Measurements from ENCODE around the gene SLC44A5.

Gene SLC44A5

GRCh38 chr1:75539230-75540116, 71.4 kb downstream of the SLC44A5 start:
- Histone ChIP-seq H3K27me3 (ENCODE audit: low read depth, low read length) (no peaks in the 10 kb centered on the region), H3K4me1 (ENCODE audit: low read length) (no peaks in the 10 kb centered on the region), H3K9me3 (ENCODE audit: insufficient read depth, low read length) (no peaks in the 10 kb centered on the region), H3K4me2 (ENCODE audit: low read length) (no peak overlapping the region), H4K20me1 (ENCODE audit: insufficient read depth, low read length) (no peaks in the 10 kb centered on the region), H3K79me2 (ENCODE audit: low read length) (no peaks in the 10 kb centered on the region), H3K27ac (ENCODE audit: low read length) (no peak overlapping the region), H3K9ac (ENCODE audit: low read length) (no peak overlapping the region), H3K36me3 (replicated peaks; ENCODE audit: low read depth, low read length) (no peaks in the 10 kb centered on the region), H3K4me3 (ENCODE audit: low read length) (no peak overlapping the region), H2AFZ (ENCODE audit: low read depth, low read length) (no peak overlapping the region)
- TF ChIP-seq EZH2phosphoT487 (IDR thresholded peaks at IDR 0.05; ENCODE audit: low read depth) (no peak), CTCF (IDR thresholded peaks at IDR 0.05; ENCODE audit: low read depth, low read length) (no peak)

- Histone ChIP-seq H3K79me2 (ENCODE audit: low read length) (no peaks in the 10 kb centered on the region), H3K27me3 (ENCODE audit: low read depth, low read length) (no peaks in the 10 kb centered on the region), H3K4me1 (ENCODE audit: low read length) (no peaks in the 10 kb centered on the region), H2AFZ (ENCODE audit: low read depth, low read length) (no peak overlapping the region), H3K27ac (ENCODE audit: low read length) (no peak overlapping the region), H3K9me3 (ENCODE audit: insufficient read depth, low read length) (no peaks in the 10 kb centered on the region), H3K4me2 (ENCODE audit: low read length) (no peak overlapping the region), H3K4me3 (ENCODE audit: low read length) (no peak overlapping the region), H4K20me1 (ENCODE audit: insufficient read depth, low read length) (no peaks in the 10 kb centered on the region), H3K9ac (ENCODE audit: low read length) (no peak overlapping the region), H3K36me3 (replicated peaks; ENCODE audit: low read depth, low read length) (no peaks in the 10 kb centered on the region)
- TF ChIP-seq CTCF (IDR thresholded peaks at IDR 0.05; ENCODE audit: low read depth, low read length): no peak
- TF ChIP-seq EZH2phosphoT487 (IDR thresholded peaks at IDR 0.05; ENCODE audit: low read depth): no peak
These were observed 77.8 kb downstream of the SLC44A5 start for GRCh38 chr1:75533085-75533484.

GRCh38 chr1:75531570-75531969, 79.3 kb downstream of the SLC44A5 start:
- Histone ChIP-seq H4K20me1 (ENCODE audit: insufficient read depth, low read length) (no peaks in the 10 kb centered on the region), H3K79me2 (ENCODE audit: low read length) (no peaks in the 10 kb centered on the region), H3K27ac (ENCODE audit: low read length) (no peak overlapping the region), H3K4me1 (ENCODE audit: low read length) (no peaks in the 10 kb centered on the region), H3K9me3 (ENCODE audit: insufficient read depth, low read length) (no peaks in the 10 kb centered on the region), H2AFZ (ENCODE audit: low read depth, low read length) (no peak overlapping the region), H3K4me2 (ENCODE audit: low read length) (no peak overlapping the region), H3K27me3 (ENCODE audit: low read depth, low read length) (no peaks in the 10 kb centered on the region), H3K4me3 (ENCODE audit: low read length) (no peak overlapping the region), H3K36me3 (replicated peaks; ENCODE audit: low read depth, low read length) (no peaks in the 10 kb centered on the region), H3K9ac (ENCODE audit: low read length) (no peak overlapping the region)
- TF ChIP-seq CTCF (IDR thresholded peaks at IDR 0.05; ENCODE audit: low read depth, low read length) (no peak), EZH2phosphoT487 (IDR thresholded peaks at IDR 0.05; ENCODE audit: low read depth) (no peak)

GRCh38 chr1:75529488-75529887, 81.4 kb downstream of the SLC44A5 start:
- no peak for TF ChIP-seq CTCF (IDR thresholded peaks at IDR 0.05; ENCODE audit: low read depth, low read length)
- no peak for TF ChIP-seq EZH2phosphoT487 (IDR thresholded peaks at IDR 0.05; ENCODE audit: low read depth)
- H3K4me1 ChIP-seq (ENCODE audit: low read length): no peaks in the 10 kb centered on the region
- no peaks in the 10 kb centered on the region for H3K79me2 ChIP-seq (ENCODE audit: low read length)
- no peak overlapping the region for H3K4me2 ChIP-seq (ENCODE audit: low read length)
- no peak overlapping the region for H3K9ac ChIP-seq (ENCODE audit: low read length)
- H3K4me3 ChIP-seq (ENCODE audit: low read length): no peak overlapping the region
- H3K36me3 ChIP-seq (replicated peaks; ENCODE audit: low read depth, low read length): no peaks in the 10 kb centered on the region
- H3K27ac ChIP-seq (ENCODE audit: low read length): no peak overlapping the region
- no peak overlapping the region for H2AFZ ChIP-seq (ENCODE audit: low read depth, low read length)
- H4K20me1 ChIP-seq (ENCODE audit: insufficient read depth, low read length): no peaks in the 10 kb centered on the region
- H3K27me3 ChIP-seq (ENCODE audit: low read depth, low read length): no peaks in the 10 kb centered on the region
- no peaks in the 10 kb centered on the region for H3K9me3 ChIP-seq (ENCODE audit: insufficient read depth, low read length)
